Non-pigmented ciliary epithelial cell (primary cell): ENCODE results near the gene SSPN.

Source experiments
- DNase-seq: peaks from one replicate; pipeline ENCODE4 v3.0.0-alpha.2; 2010; ENCODE audit warnings: low read depth

Gene SSPN, protein sequence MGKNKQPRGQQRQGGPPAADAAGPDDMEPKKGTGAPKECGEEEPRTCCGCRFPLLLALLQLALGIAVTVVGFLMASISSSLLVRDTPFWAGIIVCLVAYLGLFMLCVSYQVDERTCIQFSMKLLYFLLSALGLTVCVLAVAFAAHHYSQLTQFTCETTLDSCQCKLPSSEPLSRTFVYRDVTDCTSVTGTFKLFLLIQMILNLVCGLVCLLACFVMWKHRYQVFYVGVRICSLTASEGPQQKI

DNA sequence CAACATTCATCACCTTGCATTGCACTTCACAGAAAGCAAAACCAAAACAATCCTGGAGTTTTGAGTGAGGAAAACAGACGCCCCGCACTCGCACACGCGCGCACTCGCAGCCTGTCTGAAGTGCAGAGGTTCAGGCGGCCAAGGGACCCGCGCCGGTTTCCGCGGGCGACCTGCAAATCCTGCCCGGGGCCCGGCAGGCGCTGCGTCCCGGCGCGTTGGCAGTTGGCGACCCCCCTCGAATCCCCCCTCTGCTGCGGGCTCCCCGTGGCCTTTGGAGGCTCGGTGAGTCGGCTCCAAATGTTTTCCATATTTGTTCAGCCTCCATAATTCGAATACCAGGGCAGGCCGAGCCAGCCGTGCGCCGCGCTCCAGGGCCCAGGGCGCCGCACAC is at the start of gene SSPN:
SSPN (plus strand) TSS at position 324 of the 391 bp plus-strand sequence. CDS start 100 bp downstream, outside the sequence.
- no peak for DNase-seq

DNA sequence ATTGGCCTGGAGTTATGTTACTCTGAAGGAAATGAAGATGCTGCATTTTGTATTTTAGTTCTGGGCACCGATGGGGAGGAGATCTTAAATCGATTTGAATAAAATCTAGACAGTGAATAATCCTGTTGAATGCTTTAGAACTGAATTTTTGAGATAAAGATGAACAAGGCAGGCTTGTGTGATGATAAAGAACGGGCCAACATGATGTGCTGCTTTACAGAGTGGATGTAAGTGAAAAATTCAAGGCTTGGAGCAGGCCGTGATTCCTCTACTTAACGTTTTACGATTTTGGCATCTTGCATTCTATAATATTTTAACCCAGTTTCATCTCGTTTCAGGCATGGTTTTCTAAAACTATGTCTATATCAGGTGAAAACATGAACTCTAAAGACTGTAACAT is 47.1 kb upstream of the SSPN start:
- DNase-seq, result no peak

DNA sequence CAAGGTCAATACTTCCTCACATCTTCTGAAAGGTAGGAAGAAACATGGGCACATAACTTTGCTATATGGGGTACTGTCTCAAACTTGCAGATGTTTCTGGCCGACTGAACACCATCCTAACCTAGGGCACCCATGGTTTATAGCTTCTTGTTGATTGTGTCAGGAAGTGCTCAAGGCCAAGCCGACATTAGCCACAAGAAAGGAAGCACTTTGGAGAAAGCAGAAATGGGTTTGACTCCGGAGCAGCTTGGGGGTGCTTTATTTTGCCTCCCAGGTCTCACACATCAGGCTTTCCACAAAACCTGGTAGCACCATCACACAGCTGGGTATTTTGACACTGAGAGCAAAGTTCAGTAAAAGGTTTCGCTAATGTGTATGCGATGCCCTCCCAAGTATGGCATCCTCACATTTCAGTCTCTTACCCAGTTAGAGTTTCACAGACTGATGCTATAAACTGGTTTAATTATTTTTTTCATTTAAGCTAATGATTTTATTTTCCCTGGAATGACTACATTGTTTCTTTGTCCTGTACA is 45.3 kb upstream of the SSPN start:
- DNase-seq, result no peak

DNA sequence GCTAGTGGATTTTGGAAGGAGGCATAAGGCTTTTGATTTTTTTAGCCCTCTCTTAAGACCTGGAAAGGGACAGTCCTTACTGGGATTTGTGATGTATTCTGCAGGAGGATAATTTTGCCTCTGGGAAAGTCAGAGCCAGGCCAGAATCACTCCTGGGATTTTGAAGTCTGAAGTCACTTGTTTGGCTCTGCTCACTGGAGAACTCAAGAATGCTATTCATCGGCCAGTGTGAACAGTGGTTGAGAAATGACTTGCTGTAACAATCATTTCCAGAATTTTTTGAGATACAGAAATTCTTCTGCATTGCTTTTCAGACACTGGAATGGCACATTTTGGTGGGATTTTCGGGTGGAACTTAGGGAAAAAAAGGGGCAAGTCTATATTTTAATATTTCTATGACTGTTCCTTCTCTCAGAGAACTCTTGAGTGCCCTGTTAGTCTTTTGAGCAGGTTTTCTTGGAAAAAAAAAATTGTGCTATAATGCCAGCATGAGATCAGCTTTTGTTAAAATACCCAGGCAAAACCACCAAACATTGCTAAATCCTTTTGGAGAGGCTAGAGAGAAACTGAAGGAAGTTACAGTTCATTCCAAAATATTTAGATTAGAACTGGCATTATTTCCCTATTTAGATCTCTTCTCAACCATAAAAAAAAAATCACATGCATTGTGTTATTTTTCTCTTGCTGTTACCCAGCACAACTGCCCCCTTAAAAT is 44.5 kb upstream of the SSPN start:
- DNase-seq, result no peak

DNA sequence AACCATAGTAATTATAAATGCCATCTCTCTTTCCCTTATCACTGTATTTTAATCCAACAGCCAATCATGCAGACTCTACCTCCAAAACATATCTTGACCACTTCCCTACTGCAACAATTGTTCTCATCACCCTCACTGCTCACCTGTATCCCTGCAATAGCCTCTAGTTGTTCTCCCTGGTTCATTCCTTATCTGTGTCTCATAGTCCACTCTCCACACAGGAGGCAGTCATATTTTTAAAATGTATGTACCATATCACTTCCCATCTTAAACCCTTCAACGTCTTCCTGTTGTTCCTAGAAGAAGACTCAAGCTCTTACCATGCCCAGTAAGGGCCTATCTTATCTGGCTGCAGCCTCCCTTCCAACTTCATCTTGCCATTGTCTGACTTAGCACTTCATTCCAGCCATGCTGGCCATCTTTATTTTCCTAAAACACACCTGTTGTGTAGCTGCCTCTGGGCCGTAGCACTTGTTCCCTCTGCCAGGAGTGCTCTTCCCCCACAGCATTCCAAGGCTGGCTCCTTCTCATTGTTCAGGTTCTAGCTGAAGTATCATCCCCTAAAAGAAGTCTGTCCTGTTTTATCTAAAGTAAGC is 42.8 kb upstream of the SSPN start:
- DNase-seq, result no peak

DNA sequence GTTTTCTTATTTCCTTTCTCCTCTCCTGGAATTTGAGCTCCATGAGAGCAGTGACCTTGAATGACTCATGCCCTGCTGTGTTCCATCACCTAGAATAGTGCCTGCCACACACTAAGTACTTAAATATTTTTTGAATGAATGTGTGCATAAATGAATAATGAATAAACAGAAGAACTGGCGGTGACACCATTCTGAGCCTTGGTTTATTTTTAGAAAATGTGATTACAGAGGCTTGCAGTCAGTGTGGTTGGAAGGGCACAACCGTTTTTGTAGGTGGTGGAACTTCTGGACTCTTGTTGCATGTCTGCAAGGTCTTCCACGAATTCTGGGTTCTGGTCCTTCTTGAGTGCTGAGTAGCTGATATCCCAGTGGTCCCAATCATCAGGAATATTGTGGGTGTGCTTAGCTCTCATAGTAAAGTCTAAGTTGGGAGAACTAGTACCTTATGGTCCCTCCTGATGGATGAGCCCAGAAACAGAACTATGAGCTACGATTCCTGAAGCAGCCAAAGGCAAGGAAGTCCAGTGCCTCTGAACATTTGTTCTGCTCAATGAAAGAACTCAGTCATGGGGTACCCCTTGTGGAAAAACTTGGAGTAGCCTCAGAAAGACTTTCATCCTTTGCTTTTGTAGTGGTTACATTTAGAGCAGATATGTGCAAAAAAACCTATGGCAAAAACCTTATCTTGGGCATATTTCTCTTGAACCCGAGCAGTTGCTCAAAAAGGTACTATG is 41.8 kb upstream of the SSPN start:
- DNase-seq, result peak; percentile 96

DNA sequence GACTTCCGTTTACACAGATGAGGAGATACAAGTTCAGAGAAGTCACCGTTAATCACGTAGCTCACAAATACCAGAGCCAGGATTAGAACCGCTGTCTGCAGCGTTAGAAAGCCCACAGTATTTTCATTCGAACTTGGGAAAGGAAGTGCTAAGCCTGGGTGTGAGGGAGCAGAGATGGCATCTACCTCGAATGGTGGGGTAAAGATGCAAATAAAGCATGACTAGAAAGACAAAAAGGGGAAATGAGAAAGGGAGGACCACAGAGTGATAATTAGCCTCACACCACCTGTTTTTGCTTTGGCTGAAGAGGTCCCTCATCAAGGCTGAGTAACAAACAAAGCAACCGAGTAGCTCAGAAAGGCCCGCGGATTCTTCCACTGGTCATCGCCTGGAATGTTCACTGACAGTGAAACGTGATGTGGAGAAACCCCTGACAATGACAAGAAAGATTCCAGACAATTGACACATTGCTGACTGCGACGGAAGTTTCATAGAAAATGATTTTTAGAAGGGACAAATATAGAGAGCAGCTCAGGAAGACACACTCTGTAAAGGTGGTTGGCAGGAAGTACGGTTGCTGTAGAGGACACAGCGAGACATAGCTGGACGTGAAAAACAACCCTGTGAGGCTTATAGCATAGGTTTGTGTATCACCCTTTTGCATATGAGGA is 39.0 kb upstream of the SSPN start:
- DNase-seq, result no peak

DNA sequence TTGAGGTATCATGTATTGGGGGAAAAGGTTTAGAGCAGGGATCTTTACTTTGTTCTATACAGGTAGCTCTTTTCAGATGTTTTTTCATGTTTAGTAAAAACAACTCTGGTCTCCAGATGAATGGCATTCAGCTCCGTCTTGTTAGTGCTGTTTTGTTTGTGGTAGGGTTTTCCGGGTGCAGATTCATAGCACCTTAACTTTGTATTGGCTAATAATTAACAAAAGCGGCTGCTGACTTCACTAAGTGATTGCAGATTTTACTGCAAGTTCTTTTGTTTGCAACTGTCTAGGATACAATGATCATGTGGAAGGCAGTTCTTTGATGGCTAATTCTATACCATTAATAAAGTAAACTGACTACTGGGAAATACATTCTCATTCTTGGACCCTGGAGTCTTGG is 38.4 kb upstream of the SSPN start:
- DNase-seq, result no peak

DNA sequence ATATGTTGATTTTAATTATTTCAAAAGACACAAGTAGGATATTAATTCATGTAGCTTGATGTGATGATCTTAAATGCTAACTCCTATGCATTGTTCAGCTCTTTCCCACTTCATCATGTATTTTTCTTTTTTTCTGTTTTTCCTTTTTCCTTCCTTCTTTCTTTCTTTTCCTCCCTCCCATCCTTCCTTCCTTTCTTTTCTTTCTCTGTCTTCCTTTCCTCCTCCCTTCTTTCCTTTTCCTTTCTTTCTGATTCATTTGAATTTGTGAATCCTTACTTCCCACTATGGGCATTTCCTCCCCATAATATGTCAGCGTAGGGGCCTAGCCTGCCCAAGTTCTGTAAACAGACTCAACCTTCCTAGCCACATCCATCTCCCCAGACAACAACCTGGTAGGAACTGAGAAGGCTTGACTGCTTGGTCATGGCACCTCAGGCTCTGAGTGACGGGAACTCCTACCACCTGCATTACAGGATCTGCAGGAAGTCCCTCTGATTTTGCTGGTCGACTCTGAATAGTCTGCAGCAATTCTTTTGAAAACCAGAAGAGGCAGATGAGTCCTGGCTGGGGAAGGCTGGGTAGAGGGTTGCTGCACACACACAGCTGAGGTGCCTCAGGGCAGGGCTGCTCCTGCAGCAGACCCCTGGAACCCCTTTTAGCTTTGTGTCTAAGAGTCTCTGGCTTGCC is 37.2 kb upstream of the SSPN start:
- no peak for DNase-seq

DNA sequence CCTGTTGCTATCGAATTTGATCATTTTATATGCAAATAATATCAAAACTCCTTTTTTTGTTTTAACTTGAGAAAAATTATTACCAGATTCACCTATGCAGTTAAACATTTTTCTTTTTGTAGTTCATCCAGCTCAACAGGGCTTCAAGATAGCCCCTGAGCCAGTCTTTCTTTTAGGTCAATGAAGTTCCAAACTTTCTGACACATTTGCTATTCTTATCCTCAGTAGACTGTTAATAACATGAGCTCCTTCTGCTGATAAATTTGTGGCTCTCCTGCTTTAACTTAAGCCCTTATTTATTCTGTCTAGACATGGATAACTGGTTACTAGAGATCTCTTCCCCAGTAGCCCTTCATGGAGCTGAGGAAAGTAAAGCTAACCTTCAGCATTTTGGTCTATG is 33.2 kb upstream of the SSPN start:
- DNase-seq, result no peak

DNA sequence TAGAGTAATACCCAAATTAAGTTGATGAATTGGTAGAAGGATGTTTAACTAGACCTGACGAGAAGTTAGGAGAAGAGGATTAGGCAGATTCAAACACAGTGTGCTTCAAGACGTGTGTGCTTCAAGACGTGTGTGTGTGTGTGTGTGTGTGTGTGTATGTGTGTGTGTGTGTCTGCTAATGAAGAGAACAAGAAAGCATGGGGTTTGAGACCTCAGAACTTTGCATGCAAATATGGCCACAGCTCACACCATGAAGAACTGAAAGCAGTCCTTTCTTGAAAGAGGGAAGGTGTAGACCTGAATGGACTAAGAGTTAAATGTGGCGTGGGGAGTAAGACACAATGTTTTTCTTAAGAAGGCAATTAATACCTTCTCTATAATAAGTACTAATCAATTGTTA is 32.5 kb upstream of the SSPN start:
- no peak for DNase-seq

DNA sequence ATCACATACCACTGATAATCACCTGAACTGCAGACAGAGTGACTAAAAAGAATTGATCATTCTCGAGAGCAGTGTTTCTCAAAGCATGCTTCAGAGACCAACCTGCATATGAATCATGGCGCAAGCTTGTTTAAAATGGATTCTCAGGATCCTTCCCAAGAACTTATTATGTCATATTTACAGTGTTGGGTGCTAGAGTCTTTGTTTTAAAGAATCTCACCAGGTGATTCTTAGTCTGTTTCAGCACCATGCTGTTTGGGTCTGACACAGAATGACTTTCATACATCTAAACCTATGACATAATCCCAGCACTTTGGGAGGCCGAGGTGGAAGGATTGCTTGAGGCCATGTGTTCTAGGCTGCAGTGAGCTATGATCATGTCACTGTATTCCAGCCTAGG is 31.3 kb upstream of the SSPN start:
- DNase-seq, result no peak

DNA sequence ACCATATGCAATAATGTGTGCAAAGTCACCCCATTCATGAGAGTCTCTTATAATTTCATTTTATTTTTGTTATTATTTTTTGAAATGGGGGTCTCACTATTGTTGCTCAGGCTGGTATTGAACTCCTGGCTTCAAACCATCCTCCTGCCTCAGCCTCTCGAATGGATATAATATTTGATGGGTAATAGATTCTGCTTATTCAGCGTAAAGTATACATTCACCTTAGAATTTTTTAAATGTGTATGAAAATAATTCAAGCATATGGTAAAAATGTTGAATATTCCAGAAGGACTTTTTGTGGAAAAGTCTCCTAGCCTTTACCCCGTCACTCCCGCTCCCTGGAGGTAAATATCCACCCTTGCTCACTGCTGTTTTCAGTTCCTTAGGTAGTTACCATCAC is 23.4 kb upstream of the SSPN start:
- DNase-seq, result no peak

DNA sequence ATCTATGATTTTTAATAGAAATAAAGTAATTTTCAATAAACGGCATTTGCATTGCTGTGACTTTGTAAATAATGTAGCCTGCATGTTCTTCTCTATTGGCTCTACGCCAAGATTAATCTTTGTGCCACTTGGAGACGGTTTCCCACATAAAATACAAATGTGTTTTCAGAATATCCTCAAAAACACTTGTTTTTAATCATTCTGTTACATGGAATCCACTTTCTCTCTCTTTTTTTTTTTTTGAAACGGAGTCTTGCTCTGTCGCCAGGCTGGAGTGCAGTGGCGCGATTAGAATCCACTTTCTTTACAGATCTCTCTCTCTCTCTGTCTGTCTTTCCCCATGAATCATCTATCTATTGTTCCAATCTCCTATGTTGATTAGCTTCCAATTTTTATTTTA is 22.8 kb upstream of the SSPN start:
- no peak for DNase-seq

DNA sequence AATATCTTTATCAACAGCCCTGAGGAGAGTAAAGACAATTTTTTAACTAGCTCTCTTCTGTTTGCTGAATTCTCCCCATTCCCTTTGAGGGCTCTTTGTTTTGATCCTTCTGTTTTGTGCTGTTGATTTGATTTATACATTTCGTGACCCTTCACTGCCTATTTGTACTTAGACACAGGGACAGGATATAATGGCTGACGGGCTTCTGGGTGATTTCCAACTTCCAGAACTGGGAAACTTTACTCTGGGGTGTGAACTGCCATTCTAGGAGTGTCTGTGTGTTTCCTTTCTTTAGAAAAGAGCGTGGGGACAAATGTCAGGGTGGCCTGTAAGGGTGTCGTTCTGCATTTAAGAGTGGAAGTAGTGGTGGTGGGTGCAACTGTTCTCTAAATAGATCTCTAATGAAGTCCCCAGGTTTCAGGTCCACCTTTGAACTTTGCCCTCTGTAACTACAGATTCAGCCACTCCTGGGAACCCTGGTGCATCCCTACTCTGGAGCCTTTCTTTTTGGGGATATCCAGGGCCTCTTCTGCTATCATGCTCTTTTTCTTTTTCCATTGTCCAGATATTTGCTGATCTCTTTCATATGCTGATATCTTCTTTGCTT is 22.3 kb upstream of the SSPN start:
- DNase-seq, result no peak

DNA sequence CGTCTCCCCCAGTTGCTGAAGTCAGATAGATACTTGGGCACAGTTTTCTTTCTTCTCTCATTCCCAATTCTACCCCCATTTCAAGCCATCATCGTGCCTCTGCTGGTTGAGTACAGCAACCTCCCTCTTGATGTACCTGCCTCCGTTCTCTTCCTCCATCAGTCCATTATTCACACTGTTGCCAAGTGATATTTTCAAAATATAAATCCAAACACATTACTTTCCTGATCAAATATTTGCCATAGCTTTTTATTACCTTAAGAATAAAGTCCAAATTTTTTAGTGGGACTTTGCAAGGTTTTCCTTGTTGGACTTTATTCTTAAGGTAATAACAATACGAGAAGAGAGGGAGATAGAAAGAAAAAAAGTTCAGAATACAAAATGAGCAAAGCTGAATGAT is 18.6 kb upstream of the SSPN start:
- DNase-seq, result no peak

DNA sequence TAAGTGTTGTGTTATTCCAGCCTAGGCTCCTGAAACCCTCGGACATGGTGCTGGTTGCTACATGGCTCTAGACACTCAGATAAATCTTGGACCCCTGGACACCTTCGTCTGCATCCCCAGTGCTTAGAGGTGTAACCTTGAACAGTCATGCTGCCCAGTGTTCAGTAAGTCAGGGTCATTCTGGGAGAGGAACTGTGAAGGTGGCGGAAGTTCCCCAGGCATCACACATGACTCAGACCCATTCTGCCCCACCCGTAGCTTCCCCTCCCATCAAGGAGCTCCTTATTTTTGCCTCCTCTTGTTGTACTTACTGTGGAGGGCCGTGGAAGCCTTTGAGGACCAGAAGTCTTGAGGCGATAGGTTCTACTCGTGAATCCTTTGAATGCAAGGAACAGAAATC is 18.1 kb upstream of the SSPN start:
- no peak for DNase-seq

DNA sequence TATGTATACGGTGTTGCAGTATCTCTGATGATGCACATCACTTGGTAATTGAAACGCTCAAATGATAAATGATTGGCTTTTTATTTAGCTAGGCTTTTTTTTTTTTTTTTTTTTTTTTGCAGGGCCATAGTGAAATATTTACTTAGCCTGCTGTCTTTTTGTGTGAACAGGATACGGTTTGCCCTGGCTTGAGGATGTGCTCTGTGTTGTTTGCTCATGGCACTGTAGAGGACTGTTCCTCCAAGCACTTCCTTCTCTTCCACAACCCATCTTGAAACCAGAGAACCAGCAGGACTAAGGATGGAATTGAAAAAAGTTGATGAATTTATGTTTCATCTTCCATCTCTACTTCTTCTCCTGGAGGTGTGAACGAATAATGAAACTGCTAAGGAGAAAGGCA is 15.5 kb upstream of the SSPN start:
- no peak for DNase-seq

DNA sequence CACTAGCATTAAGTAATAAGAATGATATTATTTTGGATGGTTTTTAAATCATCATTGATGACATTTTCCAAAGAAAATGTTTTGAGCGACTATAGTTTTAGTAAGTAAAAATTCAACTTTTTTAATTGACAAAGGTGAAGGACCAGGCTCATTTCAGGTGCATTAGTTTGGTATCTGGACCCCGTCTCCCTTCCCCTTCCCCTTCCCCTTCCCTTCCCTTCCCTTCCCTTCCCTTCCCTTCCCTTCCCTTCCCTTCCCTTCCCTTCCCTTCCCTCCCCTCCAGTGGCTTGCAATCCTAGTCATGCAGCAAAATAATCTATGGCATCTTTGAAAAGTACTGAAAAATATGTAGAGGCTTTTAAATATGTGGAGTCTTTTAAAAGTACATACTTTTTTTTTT is 13.0 kb upstream of the SSPN start:
- DNase-seq, result no peak

DNA sequence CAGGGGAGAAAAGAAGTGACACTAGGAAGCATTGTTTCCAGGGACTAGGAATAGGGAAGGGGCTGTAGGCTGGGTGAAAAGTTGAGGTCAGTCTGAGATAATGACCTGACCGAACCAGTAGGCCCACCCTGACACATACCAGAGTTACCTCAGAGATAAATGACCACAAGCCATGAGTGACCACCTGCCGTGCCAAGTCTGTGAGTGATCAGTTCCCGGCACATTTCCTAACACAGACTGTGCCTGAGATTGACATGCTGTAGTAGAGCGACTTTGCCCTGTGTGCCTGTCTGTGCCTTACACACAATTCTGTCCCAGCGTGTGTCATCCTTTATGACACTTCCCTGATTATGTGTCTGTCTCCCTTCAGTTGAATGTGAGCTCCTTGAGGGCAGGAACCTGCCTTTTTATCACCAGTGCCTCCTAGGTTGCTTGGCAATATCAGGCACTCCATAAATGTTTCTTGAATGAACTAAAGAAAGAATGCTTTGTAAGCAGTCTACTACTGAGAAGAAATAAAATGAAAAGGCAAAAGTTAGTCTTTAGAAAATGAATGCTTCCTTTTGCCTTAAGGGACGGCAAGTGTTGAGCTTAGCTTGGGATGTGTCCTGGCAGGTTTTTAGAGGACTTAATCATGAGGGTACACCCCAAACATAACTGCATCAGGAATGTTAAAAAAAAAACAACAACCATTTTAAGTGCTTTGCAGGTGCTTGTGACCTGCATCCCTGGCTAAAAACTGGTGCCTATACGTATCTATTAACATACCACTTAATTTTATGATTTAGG is 9.6 kb upstream of the SSPN start:
- no peak for DNase-seq
